B cell (primary cell): Measurements from ENCODE around the gene LRRC4C. TPM values are rescaled to one million over a fixed set of nuclear protein-coding genes. Genes with fewer than 3 reads are reported as not detected.

Source experiments
- ATAC-seq: fragments of 200-7000 bp; cut with Tn5 transposase; one replicate; pipeline ENCODE4 v1.10.0; 2021; ENCODE audit warnings: low read depth, mild to moderate bottlenecking, moderate number of reproducible peaks, moderate library complexity
- CTCF ChIA-PET: fragments of 350-600 bp; sonication (Branson Sonifier 250); formaldehyde crosslinking; loops from one replicate; lab custom pipeline; 2021; ENCODE audit warnings: antibody characterized with exemption, inconsistent platforms; lab: Charles Lee
- POLR2A ChIA-PET: fragments of 350-600 bp; sonication (Branson Sonifier 250); formaldehyde crosslinking; loops from one replicate; lab custom pipeline; 2021; ENCODE audit warnings: antibody characterized with exemption; lab: Charles Lee
- DNase-seq: peaks from one replicate; pipeline ENCODE4 v3.0.0; 2013
- H2AFZ ChIP-seq: 2 replicates; pipeline ENCODE4 v1.6.1; 2012; ENCODE audit warnings: mild to moderate bottlenecking, low read depth, low read length; ENCODE audit not compliant: insufficient read depth, poor library complexity, severe bottlenecking
- H3K27ac ChIP-seq, 2 donors: 1 replicate in 1 of 2; 2 replicates in 1 of 2; pipeline ENCODE4 v1.5.1; 2012 to 2013; ENCODE audit warnings: low read length in 2 of 2, mild to moderate bottlenecking in 2 of 2, moderate library complexity in 1 of 2
- H3K27me3 ChIP-seq, 4 experiments: fragments of 200-600 bp in 1 of 4; sonication (generic) in 1 of 4; replicated peaks in 1 of 4; 1 replicate in 2 of 4; 2 replicates in 2 of 4; pipeline versions ENCODE4 v1.6.1 to v1.7.0; 2013 to 2016; ENCODE audit warnings: low read length in 3 of 4, mild to moderate bottlenecking in 2 of 4, mixed read lengths in 1 of 4, moderate library complexity in 1 of 4; ENCODE audit not compliant: insufficient read depth in 4 of 4, control insufficient read depth in 3 of 4; ENCODE audit errors: control extremely low read depth in 1 of 4
- H3K36me3 ChIP-seq, 2 experiments: replicated peaks in 1 of 2; 1 replicate in 1 of 2; 2 replicates in 1 of 2; pipeline versions ENCODE4 v1.6.1 to v1.7.1; 2013; ENCODE audit warnings: low read length in 1 of 2; ENCODE audit not compliant: insufficient read depth in 2 of 2, control insufficient read depth in 1 of 2; ENCODE audit errors: control extremely low read depth in 1 of 2, extremely low read depth in 1 of 2
- H3K4me1 ChIP-seq, 2 donors: fragments of 200-600 bp in 1 of 2; sonication (generic) in 1 of 2; 1 replicate in 1 of 2; 2 replicates in 1 of 2; pipeline versions ENCODE4 v1.5.1 to v1.6.1; 2013 to 2017; ENCODE audit warnings: low read length in 2 of 2; ENCODE audit not compliant: control insufficient read depth in 2 of 2, insufficient read depth in 2 of 2
- H3K4me2 ChIP-seq: replicated peaks from 2 replicates; pipeline ENCODE3; 2012; ENCODE audit warnings: mild to moderate bottlenecking, low read depth, low read length; ENCODE audit not compliant: poor library complexity, severe bottlenecking
- H3K4me3 ChIP-seq, 5 experiments: fragments of 200-600 bp in 1 of 5; sonication (generic) in 1 of 5; 1 replicate in 3 of 5; 2 replicates in 2 of 5; pipeline versions ENCODE4 v1.5.1 to v1.7.0; 2011 to 2016; ENCODE audit warnings: low read length in 4 of 5, mild to moderate bottlenecking in 4 of 5, low read depth in 2 of 5, control low read depth in 1 of 5, moderate library complexity in 1 of 5; ENCODE audit not compliant: insufficient read depth in 1 of 5; ENCODE audit errors: control extremely low read depth in 1 of 5, extremely low read depth in 1 of 5
- H3K79me2 ChIP-seq: fragments of 200-600 bp; sonication (generic); one replicate; pipeline ENCODE4 v1.6.0; 2016; ENCODE audit warnings: low read length; ENCODE audit not compliant: control insufficient read depth, insufficient read depth
- H3K9ac ChIP-seq: fragments of 200-600 bp; sonication (generic); 2 replicates; pipeline ENCODE4 v1.6.1; 2017; ENCODE audit warnings: mild to moderate bottlenecking, low read length, moderate library complexity
- H3K9me3 ChIP-seq, 3 donors: one replicate each; pipeline versions ENCODE4 v1.6.1 to v1.7.1; 2013; ENCODE audit warnings: low read length in 2 of 3; ENCODE audit not compliant: control insufficient read depth in 2 of 3, insufficient read depth in 1 of 3; ENCODE audit errors: control extremely low read depth in 1 of 3
- H4K20me1 ChIP-seq: 2 replicates; pipeline ENCODE4 v1.6.0; 2012; ENCODE audit warnings: mild to moderate bottlenecking, low read length; ENCODE audit not compliant: insufficient read depth, control insufficient read depth, poor library complexity, severe bottlenecking
- H3K27ac Mint-ChIP-seq: one replicate; pipeline ENCODE4 v1.8.0; 2021; ENCODE audit warnings: mixed read lengths
- H3K27me3 Mint-ChIP-seq: one replicate; pipeline ENCODE4 v1.8.0; 2021; ENCODE audit warnings: mixed read lengths
- H3K4me1 Mint-ChIP-seq: one replicate; pipeline ENCODE4 v1.8.0; 2021; ENCODE audit warnings: mixed read lengths
- H3K4me3 Mint-ChIP-seq: one replicate; pipeline ENCODE4 v1.8.0; 2021; ENCODE audit warnings: mixed read lengths
- H3K9me3 Mint-ChIP-seq: one replicate; pipeline ENCODE4 v1.8.0; 2022; ENCODE audit warnings: mixed read lengths; ENCODE audit not compliant: insufficient read depth
- EZH2 ChIP-seq: IDR thresholded peaks from 2 replicates; pipeline ENCODE4 v1.6.1; 2012; ENCODE audit warnings: borderline replicate concordance, low read depth, mild to moderate bottlenecking, moderate library complexity, low read length; ENCODE audit not compliant: insufficient read depth, poor library complexity, severe bottlenecking
- WGBS: methylation state at CpG from one replicate; pipeline ENCODE4 v1.1.5; 2013; ENCODE audit warnings: missing lambda C conversion rate; ENCODE audit not compliant: insufficient coverage; 5-methylcytosine and 5-hydroxymethylcytosine counted together
- intact Hi-C: fragments of 100-400 bp; cut with micrococcal nuclease; formaldehyde crosslinking; loops from one replicate; pipeline ENCODE4 v1.10.0; 2022
- polyA plus RNA-seq: library from polyadenylated mRNA; depleted of rRNA; stranded (reverse); fragments of >200 nt; gene quantifications from 2 replicates; pipeline ENCODE4 v1.2.3, GENCODE V29; 2012
- total RNA-seq, 2 donors: library from RNA; stranded (reverse); fragments of 120-200 nt in 1 of 2; gene quantifications; 1 replicate in 1 of 2; 2 replicates in 1 of 2; pipeline versions ENCODE4 v1.2.3 to v1.2.4, GENCODE V29; 2013 to 2022
- TF ChIP-seq, protein P1 (sequence below): fragments of 200-600 bp; IDR thresholded peaks from one replicate; pipeline ENCODE4 v1.8.0; 2022; ENCODE audit warnings: antibody characterized with exemption, mild to moderate bottlenecking

LRRC4C gene
- total and polyA plus RNA-seq, 2 donors (not counting 1 experiment from before 2014, with no cell fraction given) = 0.57 TPM; not detected in 1

DNA sequence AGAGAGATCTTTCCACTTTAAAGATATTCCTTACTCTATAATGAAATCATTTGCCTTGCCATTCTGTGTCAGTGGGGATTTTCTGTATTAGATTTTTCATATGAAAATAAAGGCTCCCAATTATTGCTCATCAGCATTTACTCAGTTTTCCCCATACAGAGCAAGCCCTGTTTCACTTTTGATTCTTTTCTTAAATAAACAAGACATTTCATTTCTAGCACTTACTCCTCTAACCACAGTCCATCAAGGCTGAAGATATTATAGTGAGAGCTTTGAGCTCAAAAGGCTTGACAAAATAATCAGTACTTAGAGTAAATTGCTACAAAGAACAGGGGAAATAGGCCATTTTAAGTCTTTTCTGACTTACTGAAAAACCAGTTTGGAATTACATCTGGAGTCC is 385.1 kb downstream of the LRRC4C start:
- no peak overlapping the region for H3K4me3 Mint-ChIP-seq
- H3K4me1 Mint-ChIP-seq = peaks cover 2% of the 10 kb centered on the region
- H3K27me3 Mint-ChIP-seq = no peaks in the 10 kb centered on the region
- no peaks in the 10 kb centered on the region for H3K27me3 ChIP-seq
- TF ChIP-seq EZH2 = no peak
- TF ChIP-seq, protein P1, sequence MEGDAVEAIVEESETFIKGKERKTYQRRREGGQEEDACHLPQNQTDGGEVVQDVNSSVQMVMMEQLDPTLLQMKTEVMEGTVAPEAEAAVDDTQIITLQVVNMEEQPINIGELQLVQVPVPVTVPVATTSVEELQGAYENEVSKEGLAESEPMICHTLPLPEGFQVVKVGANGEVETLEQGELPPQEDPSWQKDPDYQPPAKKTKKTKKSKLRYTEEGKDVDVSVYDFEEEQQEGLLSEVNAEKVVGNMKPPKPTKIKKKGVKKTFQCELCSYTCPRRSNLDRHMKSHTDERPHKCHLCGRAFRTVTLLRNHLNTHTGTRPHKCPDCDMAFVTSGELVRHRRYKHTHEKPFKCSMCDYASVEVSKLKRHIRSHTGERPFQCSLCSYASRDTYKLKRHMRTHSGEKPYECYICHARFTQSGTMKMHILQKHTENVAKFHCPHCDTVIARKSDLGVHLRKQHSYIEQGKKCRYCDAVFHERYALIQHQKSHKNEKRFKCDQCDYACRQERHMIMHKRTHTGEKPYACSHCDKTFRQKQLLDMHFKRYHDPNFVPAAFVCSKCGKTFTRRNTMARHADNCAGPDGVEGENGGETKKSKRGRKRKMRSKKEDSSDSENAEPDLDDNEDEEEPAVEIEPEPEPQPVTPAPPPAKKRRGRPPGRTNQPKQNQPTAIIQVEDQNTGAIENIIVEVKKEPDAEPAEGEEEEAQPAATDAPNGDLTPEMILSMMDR = no peak
- no peak overlapping the region for H3K27ac Mint-ChIP-seq
- H3K4me3 ChIP-seq = no peak overlapping the region
- ChIA-PET CTCF (no interaction called here), POLR2A (no interaction called here)
- H3K79me2 ChIP-seq = no peaks in the 10 kb centered on the region
- no peaks in the 10 kb centered on the region for H3K36me3 ChIP-seq
- H3K9ac ChIP-seq = no peak overlapping the region
- no peak overlapping the region for H3K27ac ChIP-seq
- peaks cover 0 to 7% (median 0%) of the 10 kb centered on the region in 3 donors for H3K9me3 ChIP-seq
- ATAC-seq (no peak), DNase-seq (no peak)
- H3K4me1 ChIP-seq = no peaks in the 10 kb centered on the region
- H2AFZ ChIP-seq = no peak overlapping the region
- no peak overlapping the region for H3K4me2 ChIP-seq
- no peaks in the 10 kb centered on the region for H4K20me1 ChIP-seq
- H3K9me3 Mint-ChIP-seq = peaks cover 8% of the 10 kb centered on the region
- intact Hi-C loops = no loop called here

DNA sequence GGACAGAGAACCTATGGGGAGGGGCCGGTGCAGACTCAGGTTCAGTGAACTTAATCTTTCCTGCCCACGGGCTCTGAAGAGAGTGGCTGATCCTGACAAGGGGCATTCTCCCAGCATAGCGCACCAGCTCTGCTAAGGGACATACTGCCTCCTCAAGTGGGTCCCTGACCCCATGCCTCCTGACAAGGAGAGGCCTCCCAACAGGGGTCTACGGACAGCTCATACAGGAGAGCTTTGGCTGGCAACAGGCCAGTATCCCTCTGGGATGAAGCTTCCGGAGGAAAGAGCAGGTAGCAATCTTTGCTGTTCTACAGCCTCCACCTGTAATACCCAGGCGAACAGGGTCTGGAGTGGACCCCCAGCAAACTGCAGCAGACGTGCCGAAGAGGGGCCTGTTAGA is 394.0 kb downstream of the LRRC4C start:
- Histone ChIP-seq H3K27me3 (no peaks in the 10 kb centered on the region), H3K36me3 (no peaks in the 10 kb centered on the region), H3K79me2 (no peaks in the 10 kb centered on the region), H3K4me1 (no peaks in the 10 kb centered on the region), H3K9ac (no peak overlapping the region), H3K4me3 (no peak overlapping the region), H3K4me2 (no peak overlapping the region), H3K9me3 (peaks cover 0 to 13% (median 0%) of the 10 kb centered on the region in 3 donors), H2AFZ (no peak overlapping the region), H4K20me1 (no peaks in the 10 kb centered on the region), H3K27ac (no peak overlapping the region)
- ATAC-seq (no peak), DNase-seq (no peak)
- ChIA-PET CTCF (no interaction called here), POLR2A (no interaction called here)
- Mint-ChIP-seq H3K27ac (no peak overlapping the region), H3K27me3 (no peaks in the 10 kb centered on the region), H3K4me1 (no peaks in the 10 kb centered on the region), H3K4me3 (no peak overlapping the region), H3K9me3 (peaks cover 5% of the 10 kb centered on the region)
- intact Hi-C loops = no loop called here
- TF ChIP-seq, protein P1 = no peak
- TF ChIP-seq EZH2 = no peak
- WGBS = 81% methylated on average over 8 of the region's 8 CpGs
